OCI-LY1 (cell line): ENCODE data around the gene SNX18.

ENCODE experiments used
- H2AFZ ChIP-seq: fragments of 200-600 bp; sonication (generic), shearing (Covaris generic); 2 replicates; pipeline ENCODE4 v1.6.0; 2014; ENCODE audit warnings: antibody characterized with exemption, mild to moderate bottlenecking, low read length
- H3F3A ChIP-seq: fragments of 200-600 bp; sonication (generic), shearing (Covaris generic); 2 replicates; pipeline ENCODE4 v1.6.0; 2014; ENCODE audit warnings: mild to moderate bottlenecking, antibody characterized with exemption, low read length, moderate library complexity; ENCODE audit not compliant: insufficient read depth
- H3K27ac ChIP-seq: fragments of 200-600 bp; sonication (generic); 2 replicates; pipeline ENCODE4 v1.5.1; 2014; ENCODE audit warnings: low read length, mixed run types, mild to moderate bottlenecking, low read depth; ENCODE audit not compliant: poor library complexity, severe bottlenecking
- H3K27me3 ChIP-seq: fragments of 200-600 bp; sonication (generic); 2 replicates; pipeline ENCODE4 v1.6.0; 2014; ENCODE audit warnings: antibody characterized with exemption, mild to moderate bottlenecking, low read length, moderate library complexity; ENCODE audit not compliant: insufficient read depth
- H3K36me3 ChIP-seq: fragments of 200-600 bp; sonication (generic); 2 replicates; pipeline ENCODE4 v1.6.1; 2014; ENCODE audit warnings: mild to moderate bottlenecking, antibody characterized with exemption, low read length, moderate library complexity, mixed read lengths; ENCODE audit not compliant: insufficient read depth
- H3K4me1 ChIP-seq: fragments of 200-600 bp; sonication (generic); 2 replicates; pipeline ENCODE4 v1.5.1; 2014; ENCODE audit warnings: mild to moderate bottlenecking, low read length, moderate library complexity; ENCODE audit not compliant: insufficient read depth, severe bottlenecking
- H3K4me2 ChIP-seq: fragments of 200-600 bp; sonication (generic), shearing (Covaris generic); 2 replicates; pipeline ENCODE4 v1.6.1; 2014; ENCODE audit warnings: low read length
- H3K4me3 ChIP-seq: fragments of 200-600 bp; sonication (generic); 2 replicates; pipeline ENCODE4 v1.5.1; 2014; ENCODE audit warnings: low read length, low read depth, mild to moderate bottlenecking, mixed read lengths; ENCODE audit not compliant: poor library complexity, severe bottlenecking
- H3K79me2 ChIP-seq: fragments of 200-600 bp; shearing (Covaris generic); 2 replicates; pipeline ENCODE4 v1.6.1; 2016; ENCODE audit warnings: mixed run types, low read length, mixed read lengths; ENCODE audit not compliant: insufficient read depth
- H3K9ac ChIP-seq: fragments of 200-600 bp; sonication (generic), shearing (Covaris generic); 2 replicates; pipeline ENCODE4 v1.6.1; 2014; ENCODE audit warnings: mild to moderate bottlenecking, low read length, mixed read lengths
- H3K9me2 ChIP-seq: fragments of 200-600 bp; sonication (generic), shearing (Covaris generic); 2 replicates; pipeline ENCODE4 v1.6.1; 2014; ENCODE audit warnings: low read depth, mild to moderate bottlenecking, low read length, mixed read lengths
- H3K9me3 ChIP-seq: fragments of 200-600 bp; shearing (Covaris generic); 2 replicates; pipeline ENCODE4 v1.6.1; 2014; ENCODE audit warnings: low read length, mixed read lengths
- H4K20me1 ChIP-seq: fragments of 200-600 bp; sonication (generic), shearing (Covaris generic); 2 replicates; pipeline ENCODE4 v1.6.0; 2016; ENCODE audit warnings: mild to moderate bottlenecking, low read length; ENCODE audit not compliant: insufficient read depth
- CTCF ChIP-seq: fragments of 200-600 bp; sonication (generic), shearing (Covaris generic); IDR thresholded peaks from 2 replicates; pipeline ENCODE4 v1.5.1; 2017; ENCODE audit warnings: mild to moderate bottlenecking, antibody characterized with exemption, low read length, moderate library complexity, mixed read lengths
- EZH2 ChIP-seq: fragments of 200-600 bp; sonication (generic), shearing (Covaris generic); IDR thresholded peaks from 2 replicates; pipeline ENCODE4 v1.8.0; 2017; ENCODE audit warnings: borderline replicate concordance, mixed run types, mild to moderate bottlenecking, antibody characterized with exemption, low read length, moderate library complexity, mixed read lengths

SNX18 gene

DNA sequence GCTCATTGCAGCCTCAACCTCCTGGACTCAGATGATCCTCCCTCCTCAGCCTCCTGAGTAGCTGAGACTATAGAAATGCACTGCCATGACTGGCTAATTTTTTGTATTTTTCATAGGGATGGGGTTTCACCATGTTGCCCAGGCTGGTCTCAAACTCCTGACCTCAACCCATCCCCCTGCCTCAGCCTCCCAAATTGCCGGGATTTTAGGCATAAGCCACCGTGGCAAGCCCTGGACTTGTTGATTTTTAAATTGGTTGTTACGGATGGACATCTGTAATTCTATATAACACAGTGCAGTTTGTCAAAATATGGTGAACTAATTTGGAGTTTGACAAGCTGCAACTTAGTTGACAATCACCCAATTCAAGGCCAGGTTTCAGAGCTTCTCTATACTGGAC lies 22.7 kb downstream of the SNX18 start:
- H3K9ac ChIP-seq: no peak overlapping the region
- no peaks in the 10 kb centered on the region for H3K36me3 ChIP-seq
- H2AFZ ChIP-seq: no peak overlapping the region
- H3K4me1 ChIP-seq: peaks cover 32% of the 10 kb centered on the region
- 0 out of 2 replicates have a peak, but pooled peaks cover 4% of the 10 kb centered on the region for H3K79me2 ChIP-seq
- no peaks in the 10 kb centered on the region for H3F3A ChIP-seq
- no peak overlapping the region for H3K4me2 ChIP-seq
- no peaks in the 10 kb centered on the region for H3K27me3 ChIP-seq
- no peaks in the 10 kb centered on the region for H3K9me3 ChIP-seq
- H3K4me3 ChIP-seq: no peak overlapping the region
- no peak for TF ChIP-seq CTCF
- TF ChIP-seq EZH2: no peak
- H4K20me1 ChIP-seq: no peaks in the 10 kb centered on the region
- no peak overlapping the region for H3K27ac ChIP-seq
- no peaks in the 10 kb centered on the region for H3K9me2 ChIP-seq

DNA sequence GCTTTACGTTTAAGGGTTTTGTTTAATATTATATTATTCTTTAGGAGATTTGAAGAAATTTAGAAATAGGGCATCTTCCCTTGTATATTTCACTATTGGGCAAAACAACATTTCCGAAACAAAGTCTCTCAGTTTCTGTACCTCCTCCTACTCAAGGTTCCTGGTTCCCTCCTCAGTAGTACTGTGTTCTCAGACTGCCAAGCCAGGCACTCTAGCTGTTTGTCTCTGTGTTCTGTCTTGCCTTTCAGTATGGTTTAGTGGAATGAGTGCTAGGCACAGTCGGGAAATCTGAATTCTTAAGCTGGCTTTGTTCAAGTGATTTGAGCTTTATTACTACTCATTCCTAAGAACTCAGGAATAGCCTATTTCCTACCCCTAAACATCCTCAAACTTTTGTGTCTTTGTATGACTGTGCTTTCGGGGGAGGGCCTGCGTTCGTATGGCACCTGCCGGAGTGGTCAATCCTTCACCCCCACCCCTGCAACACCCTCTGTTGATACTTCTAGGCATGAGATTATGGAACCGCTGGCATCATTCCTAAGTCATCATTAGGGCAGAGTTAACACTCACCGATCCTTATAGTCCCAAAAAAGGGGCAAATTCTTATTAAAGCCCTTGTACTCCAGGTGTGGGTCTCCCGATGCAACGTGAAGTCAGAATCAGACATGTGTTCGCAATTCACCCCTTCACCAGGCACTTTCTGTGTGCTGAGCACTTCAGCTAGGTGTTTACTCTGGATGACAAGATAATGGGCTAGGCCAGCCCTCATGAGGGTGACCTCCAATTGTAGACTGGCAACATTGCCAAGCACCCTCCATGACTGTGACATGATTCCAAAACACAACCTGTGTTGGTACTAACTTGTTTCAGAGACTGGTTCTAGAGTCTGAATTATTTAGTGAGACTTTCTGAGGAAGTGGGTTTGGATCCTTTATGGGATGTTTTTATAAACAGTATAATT lies 24.5 kb downstream of the SNX18 start:
- no peaks in the 10 kb centered on the region for H3K9me3 ChIP-seq
- H3K4me1 ChIP-seq: peaks cover 22% of the 10 kb centered on the region
- H3K27me3 ChIP-seq: no peaks in the 10 kb centered on the region
- no peak overlapping the region for H3K27ac ChIP-seq
- H3K79me2 ChIP-seq: 0 out of 2 replicates have a peak, but pooled peaks cover 4% of the 10 kb centered on the region
- H3K4me2 ChIP-seq: no peak overlapping the region
- no peaks in the 10 kb centered on the region for H4K20me1 ChIP-seq
- no peaks in the 10 kb centered on the region for H3F3A ChIP-seq
- TF ChIP-seq CTCF: no peak
- no peak for TF ChIP-seq EZH2
- no peaks in the 10 kb centered on the region for H3K36me3 ChIP-seq
- H3K9ac ChIP-seq: no peak overlapping the region
- no peak overlapping the region for H2AFZ ChIP-seq
- no peak overlapping the region for H3K4me3 ChIP-seq
- no peaks in the 10 kb centered on the region for H3K9me2 ChIP-seq

- TF ChIP-seq CTCF (no peak), EZH2 (no peak)
- Histone ChIP-seq H3K27me3 (no peaks in the 10 kb centered on the region), H2AFZ (no peak overlapping the region), H3K4me1 (peaks cover 6% of the 10 kb centered on the region), H3K79me2 (no peaks in the 10 kb centered on the region), H3F3A (no peaks in the 10 kb centered on the region), H3K9ac (no peak overlapping the region), H3K4me2 (no peak overlapping the region), H3K9me3 (no peaks in the 10 kb centered on the region), H3K4me3 (no peak overlapping the region), H4K20me1 (no peaks in the 10 kb centered on the region), H3K36me3 (no peaks in the 10 kb centered on the region), H3K9me2 (no peaks in the 10 kb centered on the region), H3K27ac (no peak overlapping the region)
Measured at GRCh38 chr5:54544044-54544443, 26.5 kb downstream of the SNX18 start.
